ENCODE results near the gene DUOX1. TPM values are rescaled to one million over a fixed set of nuclear protein-coding genes. Genes with fewer than 3 reads are reported as not detected.

DUOX1 gene
- total RNA-seq, 2 experiments from 2014 or later = not detected

GRCh38 chr15:45197512-45197911 lies 67.7 kb downstream of the DUOX1 start:
- ATAC-seq (ENCODE audit: low read depth) = no peak
- Mint-ChIP-seq H3K36me3 (no peaks in the 10 kb centered on the region), H3K4me3 (no peak overlapping the region), H3K4me1 (peaks cover 14% of the 10 kb centered on the region), H3K27ac (peak overlapping the region; percentile 76), H3K27me3 (peaks cover 6% of the 10 kb centered on the region), H3K9me3 (no peaks in the 10 kb centered on the region)
- no peak for DNase-seq
- POLR2A ChIA-PET = interaction anchor here (0.7 to 5.0 kb wide), 7 partner anchors 8 to 205 kb away, joined by 3 to 40 read pairs (median 6); partner anchors contain the start of gene SHF

- no peak overlapping the region for H3K4me3 Mint-ChIP-seq
- no peaks in the 10 kb centered on the region for H3K36me3 Mint-ChIP-seq
- no peaks in the 10 kb centered on the region for H3K9me3 Mint-ChIP-seq
- ATAC-seq (ENCODE audit: low read depth) (peak; percentile 77), DNase-seq (peak; percentile 89)
- POLR2A ChIA-PET = interaction anchor here (0.7 to 5.0 kb wide), 15 partner anchors 8 to 389 kb away, joined by 3 to 40 read pairs (median 5); partner anchors contain the start of gene SHF
- peaks cover 14% of the 10 kb centered on the region for H3K4me1 Mint-ChIP-seq
- H3K27ac Mint-ChIP-seq = no peak overlapping the region
- peaks cover 6% of the 10 kb centered on the region for H3K27me3 Mint-ChIP-seq
Observed at GRCh38 chr15:45198337-45199135, 68.7 kb downstream of the DUOX1 start.

- Mint-ChIP-seq H3K36me3 (no peaks in the 10 kb centered on the region), H3K4me1 (peaks cover 14% of the 10 kb centered on the region), H3K27ac (no peak overlapping the region), H3K4me3 (no peak overlapping the region), H3K27me3 (peaks cover 6% of the 10 kb centered on the region), H3K9me3 (no peaks in the 10 kb centered on the region)
- DNase-seq (no peak), ATAC-seq (ENCODE audit: low read depth) (peak; percentile 24)
- POLR2A ChIA-PET = interaction anchor here (0.9 to 5.0 kb wide), 6 partner anchors 10 to 387 kb away, joined by 4 to 40 read pairs (median 9); partner anchors contain the start of genes BLOC1S6 and SHF
Observed at GRCh38 chr15:45199136-45199810, 69.5 kb downstream of the DUOX1 start.

- DNase-seq (peak; percentile 95), ATAC-seq (ENCODE audit: low read depth) (peak; percentile 64)
- POLR2A ChIA-PET = interaction anchor here (0.5 to 5.0 kb wide), 12 partner anchors 10 to 1454 kb away, joined by 3 to 40 read pairs (median 4); partner anchors contain the start of genes BLOC1S6 and SHF
Observed at GRCh38 chr15:45200001-45200798, 70.4 kb downstream of the DUOX1 start.

GRCh38 chr15:45200799-45201556 lies 71.2 kb downstream of the DUOX1 start:
- Mint-ChIP-seq H3K4me1 (peaks cover 20% of the 10 kb centered on the region), H3K4me3 (no peak overlapping the region), H3K9me3 (no peaks in the 10 kb centered on the region), H3K27ac (no peak overlapping the region), H3K36me3 (no peaks in the 10 kb centered on the region), H3K27me3 (peaks cover 3% of the 10 kb centered on the region)
- ATAC-seq (ENCODE audit: low read depth) = peak; percentile 4
- POLR2A ChIA-PET = interaction anchor here (0.5 to 5.0 kb wide), 10 partner anchors 9 to 386 kb away, joined by 3 to 40 read pairs (median 4); partner anchors contain the start of genes BLOC1S6 and SHF
- DNase-seq = peak; percentile 79

More at GRCh38 chr15:45200001-45200798, 70.4 kb downstream of the DUOX1 start:
- Mint-ChIP-seq H3K4me3 (no peak overlapping the region), H3K27me3 (peaks cover 6% of the 10 kb centered on the region), H3K27ac (no peak overlapping the region), H3K9me3 (no peaks in the 10 kb centered on the region), H3K4me1 (peaks cover 19% of the 10 kb centered on the region), H3K36me3 (no peaks in the 10 kb centered on the region)

GRCh38 chr15:45201557-45201859 lies 71.7 kb downstream of the DUOX1 start:
- H3K9me3 Mint-ChIP-seq = no peaks in the 10 kb centered on the region
- no peak overlapping the region for H3K4me3 Mint-ChIP-seq
- no peak for ATAC-seq (ENCODE audit: low read depth)
- POLR2A ChIA-PET = interaction anchor here (0.9 to 5.0 kb wide), 5 partner anchors 8 to 201 kb away, joined by 3 to 40 read pairs (median 9); partner anchors contain the start of gene SHF
- DNase-seq = no peak
- H3K27ac Mint-ChIP-seq = no peak overlapping the region
- peaks cover 4% of the 10 kb centered on the region for H3K27me3 Mint-ChIP-seq
- H3K36me3 Mint-ChIP-seq = no peaks in the 10 kb centered on the region
- peaks cover 20% of the 10 kb centered on the region for H3K4me1 Mint-ChIP-seq

GRCh38 chr15:45201869-45202268 lies 72.1 kb downstream of the DUOX1 start:
- no peaks in the 10 kb centered on the region for H3K36me3 Mint-ChIP-seq
- DNase-seq (no peak), ATAC-seq (ENCODE audit: low read depth) (no peak)
- H3K4me1 Mint-ChIP-seq = peaks cover 20% of the 10 kb centered on the region
- POLR2A ChIA-PET = interaction anchor here (0.6 to 5.0 kb wide), 5 partner anchors 34 to 913 kb away, joined by 3 to 40 read pairs (median 4); partner anchors contain the start of gene GOLM2
- H3K27ac Mint-ChIP-seq = no peak overlapping the region
- H3K4me3 Mint-ChIP-seq = no peak overlapping the region
- peaks cover 7% of the 10 kb centered on the region for H3K27me3 Mint-ChIP-seq
- no peaks in the 10 kb centered on the region for H3K9me3 Mint-ChIP-seq

- peaks cover 13% of the 10 kb centered on the region for H3K27me3 Mint-ChIP-seq
- DNase-seq (no peak), ATAC-seq (ENCODE audit: low read depth) (no peak)
- POLR2A ChIA-PET = interaction anchor here (1.4 to 4.7 kb wide), 2 partner anchors 199 to 384 kb away, joined by 4 to 32 read pairs; a partner anchor contains a TSS
- no peak overlapping the region for H3K27ac Mint-ChIP-seq
- peaks cover 13% of the 10 kb centered on the region for H3K4me1 Mint-ChIP-seq
- no peaks in the 10 kb centered on the region for H3K9me3 Mint-ChIP-seq
- no peaks in the 10 kb centered on the region for H3K36me3 Mint-ChIP-seq
- no peak overlapping the region for H3K4me3 Mint-ChIP-seq
Observed at GRCh38 chr15:45203182-45203581, 73.4 kb downstream of the DUOX1 start.

- H3K27ac Mint-ChIP-seq = no peak overlapping the region
Observed at GRCh38 chr15:45205192-45205591, 75.4 kb downstream of the DUOX1 start.

GRCh38 chr15:45212493-45212892 lies 82.7 kb downstream of the DUOX1 start:
- Mint-ChIP-seq H3K27me3 (peaks cover 17% of the 10 kb centered on the region), H3K36me3 (no peaks in the 10 kb centered on the region), H3K4me1 (no peaks in the 10 kb centered on the region), H3K9me3 (no peaks in the 10 kb centered on the region), H3K27ac (no peak overlapping the region), H3K4me3 (no peak overlapping the region)
- DNase-seq (no peak), ATAC-seq (ENCODE audit: low read depth) (no peak)
- POLR2A ChIA-PET = no interaction called here

More at GRCh38 chr15:45205192-45205591, 75.4 kb downstream of the DUOX1 start:
- Mint-ChIP-seq H3K9me3 (no peaks in the 10 kb centered on the region), H3K4me1 (peaks cover 9% of the 10 kb centered on the region), H3K36me3 (no peaks in the 10 kb centered on the region), H3K4me3 (no peak overlapping the region), H3K27me3 (peaks cover 14% of the 10 kb centered on the region)
- ATAC-seq (ENCODE audit: low read depth) (peak; percentile 24), DNase-seq (peak; percentile 59)
- POLR2A ChIA-PET = interaction anchor here (1.3 to 1.6 kb wide), 3 partner anchors 38 to 197 kb away, joined by 5 to 9 read pairs (median 6); a partner anchor contains a TSS

Data from activated naive CD8-positive, alpha-beta T cell treated with anti-CD3 and anti-CD28 coated beads, Interleukin-2, amount 10 ng/mL, durations not matched to agents 7 days and 5 days (primary cell).